NCI-H1436 (cell line): ENCODE measurements around the gene TFRC.
"Not testable (repeated sequence)": the region's sequence is repeated elsewhere in the genome, so short reads cannot be mapped to it uniquely, and the experiment has no call there.

Experiments
- DNase-seq: peaks from one replicate; lab custom pipeline; 2025; lab: John Stamatoyannopoulos, UW

TFRC gene

GRCh38 chr3:196004359-196005052 is 77.4 kb downstream of the TFRC start:
- not testable (repeated sequence) for DNase-seq

- no peak for DNase-seq
These were observed 78.3 kb downstream of the TFRC start for GRCh38 chr3:196003611-196004010.

DNA sequence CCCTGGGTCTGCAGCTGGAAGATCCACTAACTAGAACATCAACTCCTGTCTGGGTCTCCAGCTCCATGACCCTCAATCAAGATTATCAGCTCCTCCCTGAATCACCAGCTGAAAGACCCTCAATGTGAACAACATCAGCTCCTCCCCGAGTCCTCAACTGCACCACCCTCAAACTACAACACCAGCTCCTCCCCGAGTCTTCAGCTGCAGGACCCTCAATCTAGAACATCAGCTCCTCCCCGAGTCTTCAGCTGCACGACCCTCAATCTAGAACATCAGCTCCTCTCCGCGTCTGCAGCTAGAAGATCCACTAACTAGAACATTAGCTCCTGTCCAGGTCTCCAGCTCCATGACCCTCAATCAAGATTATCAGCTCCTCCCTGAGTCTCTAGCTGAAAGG is 79.2 kb downstream of the TFRC start:
- DNase-seq: not testable (repeated sequence)

- DNase-seq: not testable (repeated sequence)
These were observed 80.7 kb downstream of the TFRC start for GRCh38 chr3:196001240-196001639.

DNA sequence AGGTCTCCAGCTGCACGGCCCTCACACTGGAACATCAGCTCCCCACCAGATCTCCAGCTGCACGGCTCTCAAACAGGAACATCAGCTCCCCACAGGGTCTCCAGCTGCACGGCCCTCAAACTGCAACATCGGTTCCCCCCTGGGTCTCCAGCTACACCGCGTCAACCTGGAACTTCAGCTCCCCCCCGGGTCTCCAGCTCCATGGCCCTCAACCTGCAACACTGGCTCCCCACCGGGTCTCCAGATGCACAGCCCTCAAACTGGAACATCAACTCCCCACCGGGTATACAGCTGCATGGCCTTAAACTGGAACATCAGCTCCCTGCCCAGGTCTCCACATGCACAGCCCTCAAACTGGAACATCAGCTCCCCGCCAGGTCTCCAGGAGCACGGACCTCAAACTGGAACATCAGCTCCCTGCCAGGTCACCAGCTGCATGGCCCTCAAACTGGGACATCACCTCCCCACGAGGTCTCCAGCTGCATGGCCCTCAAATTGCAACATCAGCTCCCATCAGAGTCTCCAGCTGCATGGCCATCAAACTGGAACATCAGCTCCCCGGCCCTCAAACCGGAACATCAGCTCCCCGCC is 81.4 kb downstream of the TFRC start:
- not testable (repeated sequence) for DNase-seq

DNA sequence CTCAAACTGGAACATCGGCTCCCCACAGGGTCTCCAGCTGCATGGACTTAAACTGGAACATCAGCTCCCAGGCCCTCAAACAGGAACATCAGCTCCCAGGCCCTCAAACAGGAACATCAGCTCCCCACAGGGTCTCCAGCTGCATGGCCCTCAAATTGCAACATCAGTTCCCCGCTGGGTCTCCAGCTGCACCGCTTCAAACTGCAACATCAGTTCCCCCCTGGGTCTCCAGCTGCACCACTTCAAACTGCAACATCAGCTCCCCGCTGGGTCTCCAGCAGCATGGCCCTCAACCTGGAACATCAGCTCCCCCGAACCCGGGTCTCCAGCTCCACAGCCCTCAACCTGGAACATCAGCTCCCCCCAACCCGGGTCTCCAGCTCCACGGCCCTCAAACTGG is 82.0 kb downstream of the TFRC start:
- DNase-seq: no peak
